Esophagus (tissue), 2 donors: ENCODE measurements around the gene TRAPPC3L. TPM values are rescaled to one million over a fixed set of nuclear protein-coding genes. Genes with fewer than 3 reads are reported as not detected.

Experiments
- H3K27ac ChIP-seq, 2 donors: one replicate each; pipeline ENCODE4 v1.5.1; 2013; ENCODE audit warnings: low read depth in 2 of 2, mild to moderate bottlenecking in 2 of 2, inconsistent platforms in 1 of 2, low read length in 1 of 2, moderate library complexity in 1 of 2
- H3K27me3 ChIP-seq, 2 donors: one replicate each; pipeline ENCODE4 v1.6.1; 2013; ENCODE audit warnings: low read length in 2 of 2, control low read depth in 1 of 2, mild to moderate bottlenecking in 1 of 2; ENCODE audit not compliant: insufficient read depth in 2 of 2, control insufficient read depth in 1 of 2
- H3K36me3 ChIP-seq, 2 donors: one replicate each; pipeline ENCODE4 v1.6.1; 2013; ENCODE audit warnings: low read length in 1 of 2; ENCODE audit not compliant: control insufficient read depth in 2 of 2, insufficient read depth in 2 of 2
- H3K4me1 ChIP-seq, 2 donors: one replicate each; pipeline ENCODE4 v1.6.1; 2013; ENCODE audit warnings: low read length in 1 of 2; ENCODE audit not compliant: control insufficient read depth in 2 of 2, insufficient read depth in 2 of 2
- H3K4me3 ChIP-seq, 2 donors: one replicate each; pipeline ENCODE4 v1.5.1; 2013; ENCODE audit warnings: low read length in 2 of 2, mild to moderate bottlenecking in 2 of 2, low read depth in 1 of 2, moderate library complexity in 1 of 2
- H3K9me3 ChIP-seq, 2 donors: one replicate each; pipeline ENCODE4 v1.6.1; 2013; ENCODE audit warnings: mild to moderate bottlenecking in 2 of 2, low read depth in 1 of 2, low read length in 1 of 2, moderate library complexity in 1 of 2; ENCODE audit not compliant: control insufficient read depth in 2 of 2, insufficient read depth in 1 of 2
- WGBS, 2 donors: extraction: QIAGEN DNeasy Blood & Tissue Kit; methylation state at CpG; one replicate each; pipeline ENCODE4 v1.1.7; 2013; 5-methylcytosine and 5-hydroxymethylcytosine counted together
- polyA plus RNA-seq, 2 donors: library from polyadenylated mRNA; stranded (reverse); fragments of 200-250 nt; gene quantifications; one replicate each; pipeline ENCODE4 v1.2.3, GENCODE V29; 2013
- donor health status: healthy with polysubstance abuse.
- donor health status: Bipolar disorder and iron deficiency.

The TRAPPC3L gene
- polyA plus RNA-seq, 2 donors: 0.01 TPM; not detected in 1

- Histone ChIP-seq H3K27me3 (no peaks in the 10 kb centered on the region), H3K4me3 (no peak overlapping the region), H3K4me1 (no peaks in the 10 kb centered on the region), H3K27ac (no peak overlapping the region), H3K9me3 (no peaks in the 10 kb centered on the region), H3K36me3 (no peaks in the 10 kb centered on the region)
- whole genome bisulfite sequencing, 2 donors: 70 to 73% methylated on average over 5 of the region's 5 CpGs
Observed at GRCh38 chr6:116476002-116476678, 69.3 kb downstream of the TRAPPC3L start.

- H3K4me3 ChIP-seq: no peak overlapping the region
- H3K27me3 ChIP-seq: no peaks in the 10 kb centered on the region
- no peaks in the 10 kb centered on the region for H3K36me3 ChIP-seq
- no peaks in the 10 kb centered on the region for H3K9me3 ChIP-seq
- 68 to 81% methylated on average over 1 of the region's 1 CpG for WGBS, 2 donors
- no peak overlapping the region for H3K27ac ChIP-seq
- no peaks in the 10 kb centered on the region for H3K4me1 ChIP-seq
Observed at GRCh38 chr6:116475141-116475540, 70.3 kb downstream of the TRAPPC3L start.

GRCh38 chr6:116472706-116473105 is 72.8 kb downstream of the TRAPPC3L start:
- WGBS, 2 donors: 92 to 94% methylated on average over 3 of the region's 3 CpGs
- Histone ChIP-seq H3K4me1 (no peaks in the 10 kb centered on the region), H3K27ac (no peak overlapping the region), H3K36me3 (no peaks in the 10 kb centered on the region), H3K9me3 (no peaks in the 10 kb centered on the region), H3K4me3 (no peak overlapping the region), H3K27me3 (no peaks in the 10 kb centered on the region)

- Histone ChIP-seq H3K9me3 (no peaks in the 10 kb centered on the region), H3K36me3 (no peaks in the 10 kb centered on the region), H3K4me1 (no peaks in the 10 kb centered on the region), H3K27ac (no peak overlapping the region), H3K4me3 (no peak overlapping the region), H3K27me3 (no peaks in the 10 kb centered on the region)
- 83 to 98% methylated on average over 1 of the region's 1 CpG for WGBS, 2 donors
Observed at GRCh38 chr6:116471531-116471930, 74.0 kb downstream of the TRAPPC3L start.

GRCh38 chr6:116468293-116468692 is 77.2 kb downstream of the TRAPPC3L start:
- Histone ChIP-seq H3K27me3 (no peaks in the 10 kb centered on the region), H3K4me1 (no peaks in the 10 kb centered on the region), H3K36me3 (no peaks in the 10 kb centered on the region), H3K4me3 (no peak overlapping the region), H3K27ac (no peak overlapping the region), H3K9me3 (no peaks in the 10 kb centered on the region)
- 66 to 84% methylated on average over 1 of the region's 1 CpG for WGBS, 2 donors

- H3K4me1 ChIP-seq: no peaks in the 10 kb centered on the region
- no peak overlapping the region for H3K27ac ChIP-seq
- H3K36me3 ChIP-seq: no peaks in the 10 kb centered on the region
- no peak overlapping the region for H3K4me3 ChIP-seq
- H3K9me3 ChIP-seq: no peaks in the 10 kb centered on the region
- H3K27me3 ChIP-seq: peaks cover 0 to 2% of the 10 kb centered on the region in 2 donors
Observed at GRCh38 chr6:116467514-116467913, 78.0 kb downstream of the TRAPPC3L start.

GRCh38 chr6:116467096-116467495 is 78.4 kb downstream of the TRAPPC3L start:
- H3K9me3 ChIP-seq: no peaks in the 10 kb centered on the region
- no peaks in the 10 kb centered on the region for H3K36me3 ChIP-seq
- 95 to 100% methylated on average over 1 of the region's 1 CpG for WGBS, 2 donors
- no peaks in the 10 kb centered on the region for H3K4me1 ChIP-seq
- no peak overlapping the region for H3K27ac ChIP-seq
- H3K4me3 ChIP-seq: no peak overlapping the region
- H3K27me3 ChIP-seq: peaks cover 0 to 3% of the 10 kb centered on the region in 2 donors

- H3K9me3 ChIP-seq: no peaks in the 10 kb centered on the region
- WGBS, 2 donors: 36 to 57% methylated on average over 5 of the region's 5 CpGs
- H3K4me3 ChIP-seq: no peak overlapping the region
- no peaks in the 10 kb centered on the region for H3K36me3 ChIP-seq
- H3K27ac ChIP-seq: no peak overlapping the region
- H3K4me1 ChIP-seq: peaks cover 0 to 3% of the 10 kb centered on the region in 2 donors
- H3K27me3 ChIP-seq: peaks cover 0 to 3% of the 10 kb centered on the region in 2 donors
Observed at GRCh38 chr6:116465246-116465645, 80.2 kb downstream of the TRAPPC3L start.

GRCh38 chr6:116463301-116463700 is 82.2 kb downstream of the TRAPPC3L start:
- Histone ChIP-seq H3K4me1 (peaks cover 0 to 3% of the 10 kb centered on the region in 2 donors), H3K36me3 (no peaks in the 10 kb centered on the region), H3K27me3 (peaks cover 0 to 3% of the 10 kb centered on the region in 2 donors), H3K9me3 (no peaks in the 10 kb centered on the region), H3K27ac (no peak overlapping the region), H3K4me3 (no peak overlapping the region)
- WGBS, 2 donors: 92 to 93% methylated on average over 4 of the region's 4 CpGs
